ENCODE measurements around the gene REPS2.

The REPS2 gene

DNA sequence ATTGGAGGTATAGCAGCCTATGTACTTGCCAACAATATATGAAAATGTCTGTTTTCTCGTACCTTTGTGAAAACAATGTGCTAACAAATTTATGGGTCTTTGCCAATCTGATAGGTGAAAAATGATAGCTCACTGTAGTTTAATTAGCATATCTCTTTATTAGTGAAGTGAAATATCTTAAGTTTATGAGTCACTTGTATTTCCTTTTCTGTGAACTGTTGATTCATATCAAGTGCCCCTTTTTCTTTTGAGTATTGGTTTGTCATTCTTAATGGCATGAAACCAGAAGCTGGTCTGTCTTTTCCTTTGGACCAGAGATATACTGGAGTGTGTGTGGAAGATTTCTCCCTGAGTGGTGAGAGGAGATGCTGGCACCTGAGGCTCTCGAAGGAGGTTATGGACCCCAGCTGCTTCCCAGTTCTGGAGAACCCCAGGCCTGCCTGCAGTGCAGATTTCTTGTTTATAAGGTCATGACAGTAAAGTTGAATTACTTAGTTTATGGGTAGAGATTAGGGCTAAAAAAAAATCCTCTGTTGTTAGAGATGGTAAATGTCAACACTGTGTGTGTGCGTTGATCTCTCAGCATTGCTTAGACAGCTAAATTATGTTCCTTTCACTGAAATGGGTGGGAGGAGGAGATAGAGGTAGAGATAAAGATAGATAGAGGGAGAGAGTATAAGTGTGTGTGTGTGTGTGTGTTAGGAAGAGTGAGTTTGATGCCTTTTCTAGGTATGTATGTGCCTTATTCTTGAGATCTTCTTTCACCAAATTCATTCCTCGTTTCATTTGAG lies 89.9 kb downstream of the REPS2 start:
- TF ChIP-seq, protein P1, sequence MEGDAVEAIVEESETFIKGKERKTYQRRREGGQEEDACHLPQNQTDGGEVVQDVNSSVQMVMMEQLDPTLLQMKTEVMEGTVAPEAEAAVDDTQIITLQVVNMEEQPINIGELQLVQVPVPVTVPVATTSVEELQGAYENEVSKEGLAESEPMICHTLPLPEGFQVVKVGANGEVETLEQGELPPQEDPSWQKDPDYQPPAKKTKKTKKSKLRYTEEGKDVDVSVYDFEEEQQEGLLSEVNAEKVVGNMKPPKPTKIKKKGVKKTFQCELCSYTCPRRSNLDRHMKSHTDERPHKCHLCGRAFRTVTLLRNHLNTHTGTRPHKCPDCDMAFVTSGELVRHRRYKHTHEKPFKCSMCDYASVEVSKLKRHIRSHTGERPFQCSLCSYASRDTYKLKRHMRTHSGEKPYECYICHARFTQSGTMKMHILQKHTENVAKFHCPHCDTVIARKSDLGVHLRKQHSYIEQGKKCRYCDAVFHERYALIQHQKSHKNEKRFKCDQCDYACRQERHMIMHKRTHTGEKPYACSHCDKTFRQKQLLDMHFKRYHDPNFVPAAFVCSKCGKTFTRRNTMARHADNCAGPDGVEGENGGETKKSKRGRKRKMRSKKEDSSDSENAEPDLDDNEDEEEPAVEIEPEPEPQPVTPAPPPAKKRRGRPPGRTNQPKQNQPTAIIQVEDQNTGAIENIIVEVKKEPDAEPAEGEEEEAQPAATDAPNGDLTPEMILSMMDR (IDR thresholded peaks at IDR 0.05; ENCODE audit: low read depth, low read length, missing control alignments), result no peak
- no peak overlapping the region for H3K4me3 ChIP-seq (ENCODE audit: low read depth, low read length)
- no peak for DNase-seq (ENCODE audit: low read depth)

DNA sequence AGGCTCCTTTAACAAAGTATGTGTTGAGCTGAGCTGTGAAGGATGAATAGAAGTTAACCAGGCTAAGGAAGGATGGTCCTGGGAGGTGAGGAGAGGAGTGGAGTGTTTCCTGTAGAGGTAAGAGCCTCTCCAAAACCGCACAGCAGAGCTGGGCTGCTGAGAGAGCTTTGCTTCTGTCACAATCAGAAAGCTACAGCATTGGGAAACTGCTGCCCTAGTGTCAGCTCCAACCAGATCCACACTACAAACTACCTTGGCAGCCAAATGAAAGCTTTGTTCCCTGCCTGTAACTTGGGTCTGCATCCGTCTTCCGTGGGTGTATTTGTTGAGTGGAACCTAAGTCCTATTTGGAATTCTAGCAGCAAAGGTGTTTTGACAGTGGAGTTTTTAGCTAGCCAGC lies 91.8 kb downstream of the REPS2 start:
- H3K4me3 ChIP-seq (ENCODE audit: low read depth, low read length), result no peak overlapping the region
- DNase-seq (ENCODE audit: low read depth), result no peak
- TF ChIP-seq, protein P1 (IDR thresholded peaks at IDR 0.05; ENCODE audit: low read depth, low read length, missing control alignments), result no peak

DNA sequence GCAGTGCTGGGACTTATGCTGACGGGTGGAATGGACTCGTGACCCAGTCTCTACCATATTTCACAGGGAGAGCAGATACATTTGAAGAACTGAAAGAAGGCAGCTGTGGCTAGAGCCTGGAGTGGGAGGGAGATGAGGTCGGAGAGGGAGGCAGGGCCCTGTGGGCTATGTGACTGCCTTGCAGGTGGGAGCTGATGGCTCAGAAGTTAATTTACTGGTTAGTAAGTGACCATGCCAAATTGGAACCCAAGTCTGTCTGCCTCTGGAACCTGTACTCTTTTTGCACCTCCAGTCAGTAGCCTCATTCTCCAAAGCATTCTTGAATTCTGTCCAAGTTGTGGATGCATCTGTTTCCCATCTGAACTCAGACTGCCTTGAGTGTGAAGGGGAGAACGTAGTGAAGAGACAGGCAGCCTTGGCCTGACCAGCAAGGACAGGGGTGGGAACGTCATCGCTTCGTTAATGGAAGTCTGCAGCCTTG lies 92.3 kb downstream of the REPS2 start:
- no peak overlapping the region for H3K4me3 ChIP-seq (ENCODE audit: low read depth, low read length)
- TF ChIP-seq, protein P1 (IDR thresholded peaks at IDR 0.05; ENCODE audit: low read depth, low read length, missing control alignments), result no peak
- DNase-seq (ENCODE audit: low read depth), result no peak

DNA sequence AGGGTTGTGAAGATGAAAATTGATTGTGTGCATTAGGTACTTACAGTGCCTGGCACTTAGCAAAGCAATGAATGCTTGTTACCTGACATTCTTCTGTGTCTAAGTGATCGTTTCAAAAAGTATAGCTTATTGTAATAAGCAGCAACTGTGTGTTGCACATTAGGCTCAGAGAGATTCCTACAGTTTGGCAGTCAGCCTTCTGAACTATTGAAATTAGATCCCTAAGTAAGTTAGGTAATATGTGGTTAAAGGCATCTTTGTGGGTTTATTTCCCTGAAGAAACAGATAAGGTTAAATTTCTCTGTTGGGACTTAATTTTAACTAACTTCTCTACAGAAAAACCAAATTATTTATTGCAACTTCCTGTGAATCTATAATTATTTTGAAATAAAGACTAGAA lies 93.4 kb downstream of the REPS2 start:
- TF ChIP-seq, protein P1 (IDR thresholded peaks at IDR 0.05; ENCODE audit: low read depth, low read length, missing control alignments), result no peak
- no peak overlapping the region for H3K4me3 ChIP-seq (ENCODE audit: low read depth, low read length)
- no peak for DNase-seq (ENCODE audit: low read depth)

DNA sequence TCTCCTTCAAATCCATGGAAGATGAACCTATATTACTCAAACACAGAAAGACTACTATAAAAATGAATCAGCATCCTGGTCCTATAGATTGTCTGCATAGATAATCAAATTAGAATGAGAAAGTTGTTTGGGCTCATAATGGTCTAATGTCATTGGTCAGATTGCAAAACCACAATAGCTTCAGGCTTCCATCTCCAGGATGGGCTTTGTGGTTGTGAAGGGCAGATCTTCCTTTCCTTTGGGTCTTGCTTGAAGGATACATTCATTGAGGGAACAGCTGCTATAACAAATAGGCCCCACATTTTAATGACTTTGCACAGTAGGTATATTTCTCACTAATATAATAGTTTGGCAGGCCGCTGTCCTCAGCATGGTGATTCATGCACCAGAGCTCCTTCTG lies 94.3 kb downstream of the REPS2 start:
- no peak overlapping the region for H3K4me3 ChIP-seq (ENCODE audit: low read depth, low read length)
- no peak for DNase-seq (ENCODE audit: low read depth)
- TF ChIP-seq, protein P1 (IDR thresholded peaks at IDR 0.05; ENCODE audit: low read depth, low read length, missing control alignments), result no peak

DNA sequence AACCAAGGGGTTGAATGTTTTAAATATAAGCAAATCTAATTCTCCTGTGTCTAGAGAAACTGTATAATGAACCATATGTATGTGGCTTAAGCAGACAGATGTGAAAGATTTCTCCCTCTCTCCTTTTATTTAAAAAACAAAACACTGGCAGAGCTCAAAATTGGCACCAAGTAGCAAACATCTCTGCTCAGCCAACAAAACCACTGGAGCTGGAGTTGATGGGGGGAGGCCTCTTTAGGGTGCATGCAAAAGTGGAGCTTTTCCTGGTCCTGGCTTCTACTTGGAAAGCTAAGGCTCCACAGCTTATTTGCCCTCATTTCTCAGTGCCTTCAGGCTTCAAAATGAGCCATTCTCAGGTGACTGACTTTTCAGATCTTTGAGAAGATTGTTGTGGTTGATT lies 95.6 kb downstream of the REPS2 start:
- DNase-seq (ENCODE audit: low read depth), result no peak
- no peak overlapping the region for H3K4me3 ChIP-seq (ENCODE audit: low read depth, low read length)
- TF ChIP-seq, protein P1 (IDR thresholded peaks at IDR 0.05; ENCODE audit: low read depth, low read length, missing control alignments), result no peak

Data from GM12864 (cell line).